ENCODE results near the gene XXYLT1.
"Not testable (repeated sequence)": the region's sequence is repeated elsewhere in the genome, so short reads cannot be mapped to it uniquely, and the experiment has no call there.

The XXYLT1 gene

GRCh38 chr3:195270817-195271409, at the start of gene XXYLT1:
Gene XXYLT1, minus strand, starts transcription at chr3:195271159. Its CDS starts 101 bp downstream, at chr3:195271058.
- DNase-seq: peak; percentile 91

GRCh38 chr3:195319060-195319459, 48.1 kb upstream of the XXYLT1 start:
- DNase-seq: no peak

- no peak for DNase-seq
These were observed 41.8 kb upstream of the XXYLT1 start for GRCh38 chr3:195312714-195313113.

- DNase-seq: no peak
These were observed 36.8 kb upstream of the XXYLT1 start for GRCh38 chr3:195307711-195308110.

- DNase-seq: no peak
These were observed 35.4 kb upstream of the XXYLT1 start for GRCh38 chr3:195306369-195306768.

GRCh38 chr3:195302431-195302830, 31.5 kb upstream of the XXYLT1 start:
- DNase-seq: no peak

- DNase-seq: no peak
These were observed 26.5 kb upstream of the XXYLT1 start for GRCh38 chr3:195297446-195297845.

- no peak for DNase-seq
These were observed 25.7 kb upstream of the XXYLT1 start for GRCh38 chr3:195296662-195297061.

GRCh38 chr3:195291121-195291520, 20.2 kb upstream of the XXYLT1 start:
- DNase-seq: no peak

- DNase-seq: not testable (repeated sequence)
These were observed 19.7 kb upstream of the XXYLT1 start for GRCh38 chr3:195290643-195291042.

- DNase-seq: no peak
These were observed 15.3 kb upstream of the XXYLT1 start for GRCh38 chr3:195286115-195286872.

- DNase-seq: no peak
These were observed 14.4 kb upstream of the XXYLT1 start for GRCh38 chr3:195285372-195285771.

- DNase-seq: no peak
These were observed 13.9 kb upstream of the XXYLT1 start for GRCh38 chr3:195284842-195285241.

GRCh38 chr3:195282961-195283360, 12.0 kb upstream of the XXYLT1 start:
- no peak for DNase-seq

GRCh38 chr3:195274259-195274966, 3.5 kb upstream of the XXYLT1 start:
- no peak for DNase-seq

- peak; percentile 91 for DNase-seq
These were observed 668 bp upstream of the XXYLT1 start for GRCh38 chr3:195271410-195272243.

- peak; percentile 53 for DNase-seq
These were observed 711 bp downstream of the XXYLT1 start for GRCh38 chr3:195270079-195270816.

GRCh38 chr3:195269375-195270078, 1.4 kb downstream of the XXYLT1 start:
- DNase-seq: no peak

- DNase-seq: no peak
These were observed 2.2 kb downstream of the XXYLT1 start for GRCh38 chr3:195268576-195269309.

GRCh38 chr3:195267096-195267495, 3.9 kb downstream of the XXYLT1 start:
- DNase-seq: no peak

GRCh38 chr3:195266428-195266827, 4.5 kb downstream of the XXYLT1 start:
- DNase-seq: no peak

Measured in activated naive CD4-positive, alpha-beta T cell treated with anti-CD3 and anti-CD28 coated beads, Interleukin-2, amount 50 U/mL, for 16 hours (primary cell).